ENCODE measurements around the gene BRD7. TPM values are rescaled to one million over a fixed set of nuclear protein-coding genes. Genes with fewer than 3 reads are reported as not detected.

The BRD7 gene
- total and polyA plus RNA-seq, 2 donors (not counting 1 experiment from before 2014, with no cell fraction given), result 29.8 to 64.5 TPM

- peaks cover 3% of the 10 kb centered on the region for H4K20me1 ChIP-seq (ENCODE audit: control insufficient read depth, insufficient read depth, low read length, poor library complexity, severe bottlenecking)
- Mint-ChIP-seq H3K9me3 (ENCODE audit: insufficient read depth) (no peaks in the 10 kb centered on the region), H3K4me3 (no peak overlapping the region), H3K27me3 (no peaks in the 10 kb centered on the region), H3K27ac (peak overlapping the region; percentile 37), H3K4me1 (peaks cover 10% of the 10 kb centered on the region)
- H3K79me2 ChIP-seq (ENCODE audit: control insufficient read depth, insufficient read depth, low read length), result no peaks in the 10 kb centered on the region
- H3K9ac ChIP-seq (ENCODE audit: low read length), result no peak overlapping the region
- H3K27ac ChIP-seq (ENCODE audit: low read length in 2 of 2), result no peak overlapping the region
- no peak overlapping the region for H3K4me2 ChIP-seq (replicated peaks; ENCODE audit: low read depth, low read length, poor library complexity, severe bottlenecking)
- H3K4me3 ChIP-seq (ENCODE audit: control extremely low read depth in 1 of 5, extremely low read depth in 1 of 5, insufficient read depth in 1 of 5, low read depth in 2 of 5, low read length in 4 of 5), result no peak overlapping the region
- ChIA-PET POLR2A (no interaction called here), CTCF (interaction anchor here (1.2 to 1.6 kb wide), 2 partner anchors 38 to 105 kb away, joined by 3 to 6 read pairs; no protein-coding TSS in a partner anchor)
- 98% methylated on average over 6 of the region's 10 CpGs for WGBS (ENCODE audit: insufficient coverage)
- ATAC-seq (ENCODE audit: low read depth) (no peak), DNase-seq (no peak)
- intact Hi-C loops (cut with micrococcal nuclease), result loop anchor here (5.0 kb wide), 1 partner anchor 50 kb away; the partner anchor contains the start of gene ADCY7
- no peaks in the 10 kb centered on the region for H3K9me3 ChIP-seq (ENCODE audit: control extremely low read depth in 1 of 3, control insufficient read depth in 2 of 3, insufficient read depth in 1 of 3, low read length in 2 of 3)
- TF ChIP-seq EZH2 (IDR thresholded peaks at IDR 0.05; ENCODE audit: borderline replicate concordance, insufficient read depth, low read depth, low read length, poor library complexity, severe bottlenecking), result no peak
- TF ChIP-seq, protein P1, sequence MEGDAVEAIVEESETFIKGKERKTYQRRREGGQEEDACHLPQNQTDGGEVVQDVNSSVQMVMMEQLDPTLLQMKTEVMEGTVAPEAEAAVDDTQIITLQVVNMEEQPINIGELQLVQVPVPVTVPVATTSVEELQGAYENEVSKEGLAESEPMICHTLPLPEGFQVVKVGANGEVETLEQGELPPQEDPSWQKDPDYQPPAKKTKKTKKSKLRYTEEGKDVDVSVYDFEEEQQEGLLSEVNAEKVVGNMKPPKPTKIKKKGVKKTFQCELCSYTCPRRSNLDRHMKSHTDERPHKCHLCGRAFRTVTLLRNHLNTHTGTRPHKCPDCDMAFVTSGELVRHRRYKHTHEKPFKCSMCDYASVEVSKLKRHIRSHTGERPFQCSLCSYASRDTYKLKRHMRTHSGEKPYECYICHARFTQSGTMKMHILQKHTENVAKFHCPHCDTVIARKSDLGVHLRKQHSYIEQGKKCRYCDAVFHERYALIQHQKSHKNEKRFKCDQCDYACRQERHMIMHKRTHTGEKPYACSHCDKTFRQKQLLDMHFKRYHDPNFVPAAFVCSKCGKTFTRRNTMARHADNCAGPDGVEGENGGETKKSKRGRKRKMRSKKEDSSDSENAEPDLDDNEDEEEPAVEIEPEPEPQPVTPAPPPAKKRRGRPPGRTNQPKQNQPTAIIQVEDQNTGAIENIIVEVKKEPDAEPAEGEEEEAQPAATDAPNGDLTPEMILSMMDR (IDR thresholded peaks at IDR 0.05), result no peak
- no peaks in the 10 kb centered on the region for H3K27me3 ChIP-seq (replicated peaks in 1 of 4; ENCODE audit: control extremely low read depth in 1 of 4, control insufficient read depth in 3 of 4, insufficient read depth in 4 of 4, low read length in 3 of 4)
- peaks cover 5 to 8% of the 10 kb centered on the region in 2 donors for H3K4me1 ChIP-seq (ENCODE audit: control insufficient read depth in 2 of 2, insufficient read depth in 2 of 2, low read length in 2 of 2)
- H2AFZ ChIP-seq (ENCODE audit: insufficient read depth, low read depth, low read length, poor library complexity, severe bottlenecking), result no peak overlapping the region
- peaks cover 26 to 94% of the 10 kb centered on the region in 2 experiments for H3K36me3 ChIP-seq (replicated peaks in 1 of 2; ENCODE audit: control extremely low read depth in 1 of 2, control insufficient read depth in 1 of 2, extremely low read depth in 1 of 2, insufficient read depth in 2 of 2, low read length in 1 of 2)
Observed at GRCh38 chr16:50316848-50317630, 51.7 kb downstream of the BRD7 start.
